HepG2 (cell line): ENCODE results near the gene HYCC1. TPM values are rescaled to one million over a fixed set of nuclear protein-coding genes. Genes with fewer than 3 reads are reported as not detected.

Experiments used
- FOXP1 ChIP-seq, 2 experiments: fragments of 450-650 bp in 1 of 2; IDR thresholded peaks; 2 replicates each; pipeline ENCODE4 v1.6.1; 2017 to 2018; ENCODE audit warnings: antibody characterized with exemption in 1 of 2
- GATA4 ChIP-seq: sonication (generic); IDR thresholded peaks from 2 replicates; pipeline ENCODE4 v1.6.1; 2016; ENCODE audit warnings: antibody characterized with exemption, low read depth, borderline replicate concordance
- HDAC2 ChIP-seq: sonication (generic); formaldehyde crosslinking; IDR thresholded peaks from 2 replicates; pipeline ENCODE4 v1.4.0; 2020; ENCODE audit warnings: missing genetic modification reagents
- HOXA5 ChIP-seq: sonication (generic); formaldehyde crosslinking; IDR thresholded peaks from 2 replicates; pipeline ENCODE4 v1.4.0; 2020; ENCODE audit warnings: missing genetic modification reagents
- MYNN ChIP-seq: sonication (generic); formaldehyde crosslinking; IDR thresholded peaks from 2 replicates; pipeline ENCODE4 v1.4.0; 2020; ENCODE audit warnings: mild to moderate bottlenecking, low read depth, missing genetic modification reagents
- NCOA5 ChIP-seq: sonication (generic); formaldehyde crosslinking; IDR thresholded peaks from 2 replicates; pipeline ENCODE4 v1.4.0; 2020; ENCODE audit warnings: missing genetic modification reagents
- NFYB ChIP-seq: sonication (generic); formaldehyde crosslinking; IDR thresholded peaks from 2 replicates; pipeline ENCODE4 v1.4.0; 2020; ENCODE audit warnings: missing genetic modification reagents
- SAP130 ChIP-seq: IDR thresholded peaks from 2 replicates; pipeline ENCODE4 v1.6.1; 2016; ENCODE audit warnings: low read depth
- SIN3A ChIP-seq: IDR thresholded peaks from 2 replicates; pipeline ENCODE4 v1.6.1; 2011; ENCODE audit warnings: low read depth, mild to moderate bottlenecking, control low read depth, low read length, borderline replicate concordance
- SMARCC2 ChIP-seq: fragments of 450-650 bp; IDR thresholded peaks from 2 replicates; pipeline ENCODE4 v1.6.1; 2017; ENCODE audit warnings: antibody characterized with exemption, mild to moderate bottlenecking
- SSRP1 ChIP-seq: IDR thresholded peaks from 2 replicates; pipeline ENCODE4 v1.6.1; 2016; ENCODE audit warnings: control low read depth
- XRCC5 ChIP-seq: fragments of 200-400 bp; formaldehyde crosslinking; optimal IDR thresholded peaks from 2 replicates; pipeline ENCODE3; 2017; ENCODE audit warnings: mild to moderate bottlenecking, low read length
- ZBTB34 ChIP-seq: sonication (generic); formaldehyde crosslinking; IDR thresholded peaks from 2 replicates; pipeline ENCODE4 v1.8.0; 2022; ENCODE audit warnings: mild to moderate bottlenecking, missing genetic modification reagents
- ZNF235 ChIP-seq: sonication (generic); formaldehyde crosslinking; IDR thresholded peaks from 2 replicates; pipeline ENCODE4 v1.8.1; 2023; ENCODE audit warnings: mild to moderate bottlenecking, missing genetic modification reagents, borderline replicate concordance
- ZNF335 ChIP-seq: sonication (generic); formaldehyde crosslinking; IDR thresholded peaks from 2 replicates; pipeline ENCODE4 v1.4.0; 2020; ENCODE audit warnings: missing genetic modification reagents
- ZNF646 ChIP-seq: sonication (generic); formaldehyde crosslinking; IDR thresholded peaks from 2 replicates; pipeline ENCODE4 v1.9.0; 2021; ENCODE audit warnings: mild to moderate bottlenecking, missing genetic modification reagents
- ZNF703 ChIP-seq: sonication (generic); formaldehyde crosslinking; IDR thresholded peaks from 2 replicates; pipeline ENCODE4 v1.5.1; 2020; ENCODE audit warnings: missing genetic modification reagents, mild to moderate bottlenecking, moderate library complexity, borderline replicate concordance
- polyA plus RNA-seq, 8 experiments: library from polyadenylated mRNA; depleted of rRNA in 3 of 8; stranded (reverse) in 7 of 8; unstranded in 1 of 8; fragments of >200 nt; fragmentation: Illumina TruSeq in 4 of 8; extraction: Trizol in 4 of 8; gene quantifications; 2 replicates each; pipeline versions ENCODE4 v1.2.1 to v1.2.3, GENCODE V29; 2011 to 2016; ENCODE audit warnings: low read depth in 4 of 8, missing spikeins in 1 of 8, mixed read lengths in 1 of 8; ENCODE audit not compliant: insufficient read depth in 1 of 8
- total RNA-seq, 5 experiments: library from RNA; depleted of rRNA; stranded (reverse); fragments of >200 nt; fragmentation: Illumina TruSeq; extraction: Trizol; gene quantifications; 2 replicates each; pipeline ENCODE4 v1.2.3, GENCODE V29; 2016; ENCODE audit warnings: low read depth in 1 of 5
- TF ChIP-seq, protein P1 (sequence below): sonication (generic); formaldehyde crosslinking; IDR thresholded peaks from 2 replicates; pipeline ENCODE4 v1.4.0; 2020; ENCODE audit warnings: mild to moderate bottlenecking, missing genetic modification reagents
- TF ChIP-seq, protein P2 (sequence below): sonication (generic); formaldehyde crosslinking; IDR thresholded peaks from 2 replicates; pipeline ENCODE4 v1.8.0; 2023; ENCODE audit warnings: mild to moderate bottlenecking, missing genetic modification reagents

Gene HYCC1
- total and polyA plus RNA-seq, 2 of the 13 experiments (the other 11 are each of a cell fraction or from before 2014, with no cell fraction given) = 9.5 to 41.8 TPM

DNA sequence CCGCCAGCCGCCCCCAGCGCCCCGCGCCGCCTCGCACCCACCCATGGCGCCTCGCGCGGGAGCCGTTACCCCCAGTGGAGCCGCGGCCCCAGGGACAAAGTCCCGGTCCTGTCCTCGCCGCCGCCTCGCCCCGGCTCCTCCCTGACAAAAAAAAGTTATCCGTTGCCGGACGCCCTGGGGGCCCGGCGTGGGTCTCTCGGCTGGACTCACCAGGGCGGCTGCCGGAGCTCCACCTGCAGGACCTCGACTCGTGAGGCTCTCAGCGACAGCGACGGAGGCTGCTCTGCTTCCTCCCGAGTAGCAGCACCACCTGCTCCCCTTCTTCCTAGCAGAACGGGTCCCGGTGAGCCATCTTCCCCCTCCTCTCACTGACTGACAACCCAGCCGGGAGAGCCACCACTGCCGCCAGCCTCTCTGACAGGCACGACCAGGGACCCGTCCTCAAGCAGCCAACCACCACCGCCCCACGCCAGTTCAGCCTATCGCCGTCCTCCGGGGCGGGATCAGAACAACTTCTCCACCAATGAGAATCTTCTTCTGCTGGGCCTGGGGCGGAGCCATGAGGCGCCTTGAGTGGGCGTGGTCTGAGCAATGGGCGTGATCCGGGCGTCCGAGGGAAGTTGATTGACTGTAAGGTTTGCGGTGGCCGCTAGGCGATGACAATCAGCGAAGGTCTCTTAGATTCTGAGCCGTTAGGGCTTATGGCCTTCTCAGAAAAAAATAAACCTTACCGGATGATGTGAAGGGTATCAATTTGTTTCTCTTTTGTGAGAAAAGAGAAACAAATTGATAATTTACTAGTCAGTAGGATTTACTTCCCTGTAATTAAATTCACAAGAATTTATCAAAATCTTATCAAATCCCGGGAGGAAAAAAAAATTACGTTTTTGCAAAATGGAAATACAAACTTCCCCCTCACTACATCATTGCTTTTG lies at the start of gene HYCC1 (continued):
- TF ChIP-seq ZNF335 (CRISPR knock-in tag) (no peak), HOXA5 (CRISPR knock-in tag) (peak; percentile 60; the same call in 1 of the 2 replicates), SMARCC2 (no peak), MYNN (CRISPR knock-in tag) (no peak), HDAC2 (CRISPR knock-in tag) (no peak), ZNF703 (CRISPR knock-in tag) (no peak), SAP130 (CRISPR knock-in tag) (peak; percentile 92), ZNF646 (CRISPR knock-in tag) (no peak), NFYB (CRISPR knock-in tag) (peak; percentile 98), SIN3A (peak; percentile 79; the same call in 1 of the 2 replicates), ZBTB34 (CRISPR knock-in tag) (no peak), FOXP1 (IDR thresholded peaks at IDR 0.05) (no peak), FOXP1 (CRISPR knock-in tag; IDR thresholded peaks at IDR 0.05) (no peak), XRCC5 (peak; percentile 80), ZNF235 (CRISPR knock-in tag) (0 out of 2 replicates have a peak, but pooled peaks have one; percentile 37), GATA4 (no peak), SSRP1 (CRISPR knock-in tag) (no peak), NCOA5 (no peak)
- TF ChIP-seq, protein P1, sequence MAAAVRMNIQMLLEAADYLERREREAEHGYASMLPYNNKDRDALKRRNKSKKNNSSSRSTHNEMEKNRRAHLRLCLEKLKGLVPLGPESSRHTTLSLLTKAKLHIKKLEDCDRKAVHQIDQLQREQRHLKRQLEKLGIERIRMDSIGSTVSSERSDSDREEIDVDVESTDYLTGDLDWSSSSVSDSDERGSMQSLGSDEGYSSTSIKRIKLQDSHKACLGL (CRISPR knock-in tag) = 0 out of 2 replicates have a peak, but pooled peaks have one; percentile 29
- TF ChIP-seq, protein P2, sequence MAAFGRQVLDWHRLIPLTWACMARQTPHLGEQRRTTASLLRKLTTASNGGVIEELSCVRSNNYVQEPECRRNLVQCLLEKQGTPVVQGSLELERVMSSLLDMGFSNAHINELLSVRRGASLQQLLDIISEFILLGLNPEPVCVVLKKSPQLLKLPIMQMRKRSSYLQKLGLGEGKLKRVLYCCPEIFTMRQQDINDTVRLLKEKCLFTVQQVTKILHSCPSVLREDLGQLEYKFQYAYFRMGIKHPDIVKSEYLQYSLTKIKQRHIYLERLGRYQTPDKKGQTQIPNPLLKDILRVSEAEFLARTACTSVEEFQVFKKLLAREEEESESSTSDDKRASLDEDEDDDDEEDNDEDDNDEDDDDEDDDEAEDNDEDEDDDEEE (CRISPR knock-in tag) = no peak
